ENCODE data around the gene CTTNBP2NL. TPM values are rescaled to one million over a fixed set of nuclear protein-coding genes. Genes with fewer than 3 reads are reported as not detected.

Gene CTTNBP2NL
- total RNA-seq, 1 experiment from 2014 or later = 38.8 TPM

- peaks cover 31 to 37% of the 10 kb centered on the region in 2 experiments for H3K4me1 Mint-ChIP-seq
- Histone ChIP-seq H2AFZ (ENCODE audit: low read length) (peak overlapping the region; percentile 60), H4K5ac (ENCODE audit: insufficient read length, low read depth, low read length) (no peak overlapping the region), H3K18ac (ENCODE audit: insufficient read length, low read depth, low read length) (no peak overlapping the region), H3K4me1 (ENCODE audit: insufficient read depth, low read length) (no peaks in the 10 kb centered on the region; the same call in 1 of the 2 replicates), H3K79me1 (ENCODE audit: insufficient read depth, low read depth, low read length, poor library complexity, severe bottlenecking) (no peaks in the 10 kb centered on the region), H2BK5ac (ENCODE audit: insufficient read length, low read length) (no peak overlapping the region), H3T11ph (ENCODE audit: low read length) (no peak overlapping the region), H3K56ac (ENCODE audit: insufficient read length, low read depth, low read length) (no peak overlapping the region), H3K4ac (ENCODE audit: low read depth, low read length) (no peak overlapping the region), H3K14ac (ENCODE audit: insufficient read depth, low read length) (no peak overlapping the region), H2BK120ac (ENCODE audit: low read depth, low read length, poor library complexity, severe bottlenecking) (no peak overlapping the region), H3K9me3 (ENCODE audit: control insufficient read depth, low read depth, low read length) (no peaks in the 10 kb centered on the region), H3K27me3 (ENCODE audit: insufficient read depth, low read length) (no peaks in the 10 kb centered on the region), H4K20me1 (ENCODE audit: control insufficient read depth, insufficient read depth, insufficient read length) (no peaks in the 10 kb centered on the region), H4K8ac (replicated peaks; ENCODE audit: insufficient read length, low read depth, low read length) (no peak overlapping the region), H2BK12ac (ENCODE audit: insufficient read length, low read depth, low read length) (no peak overlapping the region), H2AK5ac (ENCODE audit: insufficient read length, low read length) (no peak overlapping the region), H3K9ac (ENCODE audit: extremely low read depth, insufficient read length, low read length) (no peak overlapping the region), H3K23me2 (ENCODE audit: insufficient read length, low read depth, low read length, poor library complexity, severe bottlenecking) (peaks cover 3% of the 10 kb centered on the region), H2BK15ac (ENCODE audit: low read depth, low read length) (no peak overlapping the region), H2BK20ac (ENCODE audit: low read depth, low read length, poor library complexity, severe bottlenecking) (no peak overlapping the region), H3K23ac (ENCODE audit: insufficient read length, low read depth, low read length) (no peak overlapping the region), H3K4me2 (ENCODE audit: insufficient read depth, insufficient read length, low read length) (peak overlapping the region; percentile 47), H4K91ac (ENCODE audit: insufficient read length, low read depth, low read length) (no peak overlapping the region), H3K27ac (ENCODE audit: insufficient read length, low read depth, low read length) (no peak overlapping the region), H3K79me2 (ENCODE audit: insufficient read depth, low read length) (no peaks in the 10 kb centered on the region)
- no peaks in the 10 kb centered on the region for H3K9me3 Mint-ChIP-seq
- TF ChIP-seq CTCF (conservative IDR thresholded peaks at IDR 0.05) = peak; percentile 95
- no peaks in the 10 kb centered on the region for H3K36me3 Mint-ChIP-seq (ENCODE audit: insufficient read depth in 1 of 3, low read depth in 3 of 3)
- H3K27me3 Mint-ChIP-seq (ENCODE audit: low read depth) = peaks cover 3% of the 10 kb centered on the region; the same call in 1 of the 2 replicates
- 0 out of 7 replicates have a peak overlapping the region, but pooled peaks of 1 of the 3 experiments have one; percentile 14 for H3K27ac Mint-ChIP-seq
- peak overlapping the region; percentile 70 to 75 for H3K4me3 Mint-ChIP-seq
- DNase-seq = peak; percentile 92
- WGBS (ENCODE audit: extremely low coverage, insufficient read length, low lambda C conversion rate) = no CpG with 5 or more reads among the region's 15 CpGs
Observed at GRCh38 chr1:112390775-112391602, 5.0 kb upstream of the CTTNBP2NL start.
